Activated T-cell treated with anti-CD3 and anti-CD28 coated beads, Interleukin-2, amount 50 U/mL, for 4 hours (primary cell): ENCODE measurements around the gene TRAP1. TPM values are rescaled to one million over a fixed set of nuclear protein-coding genes. Genes with fewer than 3 reads are reported as not detected.
"Not testable (repeated sequence)": the region's sequence is repeated elsewhere in the genome, so short reads cannot be mapped to it uniquely, and the experiment has no call there.

ENCODE experiments used
- ATAC-seq, 2 donors: fragments of 200-7000 bp; cut with Tn5 transposase; one replicate each; pipeline ENCODE4 v1.10.0; 2021
- DNase-seq: peaks from one replicate; pipeline ENCODE4 v3.0.0-alpha.2; 2020
- H3K27me3 Mint-ChIP-seq: one replicate; pipeline ENCODE4 v1.8.0; 2021; ENCODE audit warnings: low read depth, mixed read lengths
- H3K36me3 Mint-ChIP-seq: one replicate; pipeline ENCODE4 v1.8.0; 2022; ENCODE audit warnings: mixed read lengths; ENCODE audit not compliant: insufficient read depth
- H3K4me1 Mint-ChIP-seq: one replicate; pipeline ENCODE4 v1.8.0; 2021; ENCODE audit warnings: low read depth, mixed read lengths
- H3K4me3 Mint-ChIP-seq: one replicate; pipeline ENCODE4 v1.8.0; 2021; ENCODE audit warnings: mild to moderate bottlenecking, moderate library complexity, mixed read lengths
- H3K9me3 Mint-ChIP-seq: one replicate; pipeline ENCODE4 v1.8.0; 2021; ENCODE audit warnings: mixed read lengths
- total RNA-seq, 3 donors: library from RNA; stranded (reverse); gene quantifications; one replicate each; pipeline ENCODE4 v1.2.1, GENCODE V29; 2021

Gene TRAP1
- total RNA-seq, 3 donors from 2014 or later, result 429 to 526 (median 435) TPM

- no peak for ATAC-seq
- peaks cover 35% of the 10 kb centered on the region for H3K36me3 Mint-ChIP-seq
- H3K4me1 Mint-ChIP-seq, result no peaks in the 10 kb centered on the region
- no peak overlapping the region for H3K4me3 Mint-ChIP-seq
- no peaks in the 10 kb centered on the region for H3K9me3 Mint-ChIP-seq
- no peaks in the 10 kb centered on the region for H3K27me3 Mint-ChIP-seq
- DNase-seq, result no peak
These were observed 13.1 kb upstream of the TRAP1 start for GRCh38 chr16:3730161-3731125.

- no peaks in the 10 kb centered on the region for H3K9me3 Mint-ChIP-seq
- DNase-seq, result no peak
- H3K27me3 Mint-ChIP-seq, result no peaks in the 10 kb centered on the region
- H3K4me1 Mint-ChIP-seq, result no peaks in the 10 kb centered on the region
- H3K36me3 Mint-ChIP-seq, result peaks cover 30% of the 10 kb centered on the region
- no peak overlapping the region for H3K4me3 Mint-ChIP-seq
- no peak for ATAC-seq
These were observed 12.1 kb upstream of the TRAP1 start for GRCh38 chr16:3729161-3730112.

- DNase-seq, result no peak
- peaks cover 25% of the 10 kb centered on the region for H3K36me3 Mint-ChIP-seq
- no peaks in the 10 kb centered on the region for H3K27me3 Mint-ChIP-seq
- no peak overlapping the region for H3K4me3 Mint-ChIP-seq
- no peaks in the 10 kb centered on the region for H3K9me3 Mint-ChIP-seq
- no peaks in the 10 kb centered on the region for H3K4me1 Mint-ChIP-seq
- ATAC-seq, result no peak
These were observed 11.3 kb upstream of the TRAP1 start for GRCh38 chr16:3728424-3729160.

- ATAC-seq (no peak), DNase-seq (no peak)
- H3K27me3 Mint-ChIP-seq, result no peaks in the 10 kb centered on the region
- H3K4me3 Mint-ChIP-seq, result no peak overlapping the region
- peaks cover 25% of the 10 kb centered on the region for H3K36me3 Mint-ChIP-seq
- no peaks in the 10 kb centered on the region for H3K4me1 Mint-ChIP-seq
- no peaks in the 10 kb centered on the region for H3K9me3 Mint-ChIP-seq
These were observed 10.6 kb upstream of the TRAP1 start for GRCh38 chr16:3727806-3728381.

GRCh38 chr16:3726021-3726687 lies 8.8 kb upstream of the TRAP1 start:
- H3K4me1 Mint-ChIP-seq, result no peaks in the 10 kb centered on the region
- no peak overlapping the region for H3K4me3 Mint-ChIP-seq
- DNase-seq, result no peak

GRCh38 chr16:3725276-3725675 lies 8.0 kb upstream of the TRAP1 start:
- DNase-seq, result no peak
- Mint-ChIP-seq H3K4me3 (no peak overlapping the region), H3K4me1 (no peaks in the 10 kb centered on the region), H3K36me3 (peaks cover 17% of the 10 kb centered on the region), H3K9me3 (no peaks in the 10 kb centered on the region), H3K27me3 (no peaks in the 10 kb centered on the region)
- ATAC-seq, result no peak

More at GRCh38 chr16:3726021-3726687, 8.8 kb upstream of the TRAP1 start:
- Mint-ChIP-seq H3K27me3 (no peaks in the 10 kb centered on the region), H3K9me3 (no peaks in the 10 kb centered on the region), H3K36me3 (peaks cover 20% of the 10 kb centered on the region)
- no peak for ATAC-seq

- Mint-ChIP-seq H3K27me3 (no peaks in the 10 kb centered on the region), H3K4me3 (no peak overlapping the region), H3K9me3 (no peaks in the 10 kb centered on the region), H3K4me1 (peaks cover 6% of the 10 kb centered on the region), H3K36me3 (peaks cover 3% of the 10 kb centered on the region)
- ATAC-seq (no peak), DNase-seq (no peak)
These were observed 5.2 kb upstream of the TRAP1 start for GRCh38 chr16:3722508-3722907.

- Mint-ChIP-seq H3K36me3 (no peaks in the 10 kb centered on the region), H3K9me3 (no peaks in the 10 kb centered on the region), H3K4me1 (peaks cover 13% of the 10 kb centered on the region), H3K4me3 (no peak overlapping the region), H3K27me3 (no peaks in the 10 kb centered on the region)
- DNase-seq (no peak), ATAC-seq (no peak)
These were observed 3.1 kb upstream of the TRAP1 start for GRCh38 chr16:3720418-3720817.

GRCh38 chr16:3718628-3719027 lies 1.3 kb upstream of the TRAP1 start:
- peaks cover 7% of the 10 kb centered on the region for H3K36me3 Mint-ChIP-seq
- H3K4me3 Mint-ChIP-seq, result peak overlapping the region; percentile 57
- no peaks in the 10 kb centered on the region for H3K27me3 Mint-ChIP-seq
- H3K9me3 Mint-ChIP-seq, result no peaks in the 10 kb centered on the region
- ATAC-seq, result no peak
- no peak for DNase-seq
- peaks cover 25% of the 10 kb centered on the region for H3K4me1 Mint-ChIP-seq

GRCh38 chr16:3718019-3718391 lies 681 bp upstream of the TRAP1 start:
- H3K36me3 Mint-ChIP-seq, result peaks cover 12% of the 10 kb centered on the region
- no peaks in the 10 kb centered on the region for H3K9me3 Mint-ChIP-seq
- DNase-seq (no peak), ATAC-seq (no peak)
- H3K4me1 Mint-ChIP-seq, result peaks cover 30% of the 10 kb centered on the region
- H3K4me3 Mint-ChIP-seq, result peak overlapping the region; percentile 80
- H3K27me3 Mint-ChIP-seq, result no peaks in the 10 kb centered on the region

GRCh38 chr16:3716831-3717234 lies 491 bp downstream of the TRAP1 start:
- H3K36me3 Mint-ChIP-seq, result peaks cover 16% of the 10 kb centered on the region
- no peaks in the 10 kb centered on the region for H3K27me3 Mint-ChIP-seq
- peaks cover 33% of the 10 kb centered on the region for H3K4me1 Mint-ChIP-seq
- peak; percentile 38 to 39 for ATAC-seq
- no peaks in the 10 kb centered on the region for H3K9me3 Mint-ChIP-seq
- H3K4me3 Mint-ChIP-seq, result peak overlapping the region; percentile 90
- no peak for DNase-seq

GRCh38 chr16:3715430-3715829 lies 1.9 kb downstream of the TRAP1 start:
- Mint-ChIP-seq H3K36me3 (peaks cover 16% of the 10 kb centered on the region), H3K9me3 (no peaks in the 10 kb centered on the region), H3K27me3 (no peaks in the 10 kb centered on the region), H3K4me1 (peaks cover 33% of the 10 kb centered on the region), H3K4me3 (peak overlapping the region; percentile 90)
- ATAC-seq, result no peak
- DNase-seq, result no peak

GRCh38 chr16:3714378-3714777 lies 2.9 kb downstream of the TRAP1 start:
- H3K36me3 Mint-ChIP-seq, result peaks cover 16% of the 10 kb centered on the region
- DNase-seq, ATAC-seq, H3K27me3 Mint-ChIP-seq, H3K9me3 Mint-ChIP-seq, H3K4me3 Mint-ChIP-seq: not testable (repeated sequence)
- H3K4me1 Mint-ChIP-seq, result peaks cover 33% of the 10 kb centered on the region
